Measurements from ENCODE around the gene SGTA.
"Not testable (repeated sequence)": the region's sequence is repeated elsewhere in the genome, so short reads cannot be mapped to it uniquely, and the experiment has no call there.

SGTA gene

GRCh38 chr19:2782936-2783780 lies at the start of gene SGTA:
SGTA (minus strand) TSS chr19:2783273; CDS start chr19:2769068, 14,205 bp downstream.
- peak; percentile 97 for DNase-seq

GRCh38 chr19:2827840-2828489 lies 44.9 kb upstream of the SGTA start:
- no peak for DNase-seq

GRCh38 chr19:2827022-2827421 lies 43.9 kb upstream of the SGTA start:
- no peak for DNase-seq

GRCh38 chr19:2824129-2824528 lies 41.1 kb upstream of the SGTA start:
- DNase-seq, result no peak

- no peak for DNase-seq
Observed at GRCh38 chr19:2823646-2824045, 40.6 kb upstream of the SGTA start.

GRCh38 chr19:2822846-2823245 lies 39.8 kb upstream of the SGTA start:
- DNase-seq, result no peak

- DNase-seq, result no peak
Observed at GRCh38 chr19:2820112-2820702, 37.1 kb upstream of the SGTA start.

GRCh38 chr19:2819540-2820111 lies 36.6 kb upstream of the SGTA start, which contains the start of gene ZNF554:
ZNF554 (plus strand) TSS chr19:2819868; CDS start chr19:2820072, 204 bp downstream.
- DNase-seq, result peak; percentile 98

GRCh38 chr19:2817237-2817829 lies 34.3 kb upstream of the SGTA start:
- DNase-seq, result not testable (repeated sequence)

- DNase-seq, result no peak
Observed at GRCh38 chr19:2816641-2817040, 33.6 kb upstream of the SGTA start.

GRCh38 chr19:2815923-2816322 lies 32.9 kb upstream of the SGTA start:
- no peak for DNase-seq

GRCh38 chr19:2815191-2815614 lies 32.1 kb upstream of the SGTA start:
- no peak for DNase-seq

GRCh38 chr19:2814426-2814825 lies 31.4 kb upstream of the SGTA start:
- DNase-seq, result no peak

- no peak for DNase-seq
Observed at GRCh38 chr19:2813235-2814160, 30.4 kb upstream of the SGTA start.

- no peak for DNase-seq
Observed at GRCh38 chr19:2812414-2813234, 29.6 kb upstream of the SGTA start.

- no peak for DNase-seq
Observed at GRCh38 chr19:2811735-2812413, 28.8 kb upstream of the SGTA start.

- DNase-seq, result no peak
Observed at GRCh38 chr19:2811221-2811722, 28.2 kb upstream of the SGTA start.

GRCh38 chr19:2810141-2811091 lies 27.3 kb upstream of the SGTA start:
- DNase-seq, result no peak

Measured in right forelimb (tissue), 1 donor.